HG03575 (cell line): ENCODE results near the gene ATOX1.

Experiments used
- ATAC-seq: cut with Tn5 transposase; IDR thresholded peaks from one replicate; pipeline ENCODE4 v1.9.1; 2021; ENCODE audit not compliant: unreplicated experiment, insufficient number of reproducible peaks, low FRiP score; ENCODE audit errors: extremely low read depth

ATOX1 gene

DNA sequence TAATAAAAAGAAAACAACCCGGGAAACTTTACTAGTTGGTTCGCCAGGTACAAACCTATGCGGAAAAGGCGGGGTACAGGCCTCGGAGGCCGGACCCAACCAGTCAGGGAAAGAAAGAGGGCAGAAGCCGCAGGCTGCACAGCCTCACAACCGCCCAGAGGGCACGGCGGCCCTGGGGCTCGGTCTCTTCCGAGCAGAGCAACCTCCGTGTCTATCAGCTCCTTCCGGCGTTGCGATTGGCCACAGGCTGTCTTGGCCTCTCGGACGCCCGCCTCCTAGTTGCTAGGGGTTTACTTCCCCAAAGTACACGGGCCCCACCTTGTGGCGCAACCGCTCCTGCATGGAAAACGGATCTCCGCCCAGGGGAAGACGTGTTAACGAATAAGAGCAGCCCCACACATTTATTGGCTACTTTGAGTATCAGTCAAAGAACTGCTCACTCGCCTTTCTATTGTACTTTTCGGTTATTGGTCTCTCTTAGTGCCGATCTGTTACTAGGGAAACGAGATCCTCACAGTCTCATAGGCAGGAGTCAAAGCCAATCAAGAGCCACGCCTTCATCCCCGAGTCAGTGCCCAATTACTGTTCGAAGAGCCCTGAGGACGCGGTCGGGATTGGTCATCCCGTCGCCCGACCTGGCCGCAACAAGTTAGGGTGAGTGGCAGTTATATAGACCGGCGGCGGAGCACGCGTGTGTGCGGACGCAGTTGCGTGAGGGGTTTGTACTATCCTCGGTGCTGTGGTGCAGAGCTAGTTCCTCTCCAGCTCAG, 13.0 kb upstream of the ATOX1 start, which contains the start of gene G3BP1:
G3BP1 (plus strand) TSS at position 696 of the 770 bp plus-strand sequence. CDS start 14,667 bp downstream, outside the sequence.
- ATAC-seq: peak; percentile 92

DNA sequence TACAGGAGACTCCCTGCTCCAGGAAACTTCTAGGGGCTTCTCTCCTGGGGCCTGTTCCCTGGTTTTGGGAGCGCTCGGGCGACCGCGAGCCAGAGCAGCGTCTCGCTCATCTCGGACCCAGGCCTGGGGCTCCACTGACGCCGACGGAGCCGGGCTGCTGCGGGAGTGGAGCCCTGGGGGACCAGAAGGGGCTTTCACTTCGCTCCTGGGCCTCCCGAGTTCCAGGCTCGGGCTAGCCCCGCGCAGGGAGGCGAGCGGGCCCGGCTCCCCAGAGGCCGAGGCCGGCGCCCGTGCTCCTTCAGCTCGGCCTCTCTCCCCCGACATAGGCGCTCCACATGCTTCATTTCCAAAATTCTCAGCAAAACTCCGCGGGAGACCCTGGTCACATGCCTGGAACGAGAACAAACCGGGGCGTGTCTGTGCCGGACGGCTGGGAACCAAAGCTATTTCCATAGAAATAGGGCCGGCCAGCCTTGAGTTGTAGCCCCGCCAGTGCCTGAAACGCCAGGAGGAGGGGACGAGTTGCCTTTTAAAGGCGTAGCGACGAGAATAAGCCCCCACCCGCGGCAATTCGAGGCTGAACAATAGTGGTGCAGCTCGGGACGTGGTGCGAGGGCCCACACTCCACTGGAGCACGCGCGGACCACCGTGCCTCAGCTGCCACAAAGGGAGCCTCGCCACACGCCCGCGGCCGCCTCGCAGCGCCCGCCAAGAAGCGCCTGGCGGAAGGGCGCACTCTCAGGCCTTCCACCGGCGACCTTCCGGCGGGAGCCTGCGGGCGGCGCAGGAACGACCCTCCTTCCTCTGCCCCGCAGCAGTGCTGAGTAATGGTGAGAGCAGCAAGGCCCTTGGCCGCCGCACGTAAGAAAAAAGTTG, 12.2 kb upstream of the ATOX1 start:
- ATAC-seq: peak; percentile 4

DNA sequence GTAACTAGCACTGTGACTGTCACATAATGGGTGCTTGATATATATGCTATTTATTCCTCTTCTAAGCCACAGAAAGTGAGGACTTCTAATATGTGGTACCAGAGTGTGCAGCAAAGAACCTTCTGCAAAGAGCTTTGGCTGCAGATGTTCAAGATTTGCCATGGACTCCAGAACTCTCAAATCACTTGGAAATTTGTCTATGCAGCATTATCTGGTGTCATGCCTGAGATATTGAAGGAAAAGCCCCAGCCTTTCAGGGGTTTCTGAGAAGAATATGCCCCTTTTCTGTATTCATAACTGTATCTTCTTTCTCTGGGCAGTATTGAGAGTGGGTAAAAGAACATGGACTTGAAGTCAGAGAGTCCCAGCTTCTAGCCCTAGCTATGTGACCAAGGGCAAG, 8.5 kb upstream of the ATOX1 start:
- no peak for ATAC-seq

DNA sequence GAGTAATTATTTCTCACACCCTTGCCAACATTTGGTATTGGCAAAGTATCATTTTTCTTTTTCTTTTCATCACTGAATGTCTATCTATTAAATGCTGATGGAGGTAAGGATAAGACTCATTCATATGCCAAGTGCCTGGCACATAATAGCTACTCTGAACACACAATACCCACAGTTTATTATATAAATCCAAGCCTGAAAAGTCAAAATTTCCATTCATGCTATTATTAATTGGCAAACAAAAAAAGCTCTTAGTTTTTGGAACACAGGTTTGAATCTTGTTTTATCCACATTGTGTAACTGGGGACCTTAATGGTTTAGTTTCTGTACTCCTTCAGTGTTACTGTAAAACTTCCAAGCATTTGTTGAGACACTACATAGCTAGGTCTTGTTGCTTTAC, 6.4 kb upstream of the ATOX1 start:
- ATAC-seq: no peak

DNA sequence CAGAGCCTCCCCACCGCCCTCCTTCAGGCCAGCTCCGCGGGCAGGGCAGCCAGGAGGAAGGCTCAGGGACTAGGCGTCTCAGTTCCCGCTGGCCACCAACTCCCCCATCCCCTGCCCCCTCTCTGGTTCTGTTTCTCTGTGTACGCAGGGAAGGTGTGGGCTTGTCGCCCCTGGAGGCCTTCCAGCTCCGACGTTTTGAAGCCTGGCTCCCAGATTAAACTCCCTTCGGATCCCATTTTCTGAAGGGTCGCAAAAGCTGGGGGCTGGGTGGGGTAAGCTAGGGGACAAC, 346 bp downstream of the ATOX1 start:
- ATAC-seq: no peak

DNA sequence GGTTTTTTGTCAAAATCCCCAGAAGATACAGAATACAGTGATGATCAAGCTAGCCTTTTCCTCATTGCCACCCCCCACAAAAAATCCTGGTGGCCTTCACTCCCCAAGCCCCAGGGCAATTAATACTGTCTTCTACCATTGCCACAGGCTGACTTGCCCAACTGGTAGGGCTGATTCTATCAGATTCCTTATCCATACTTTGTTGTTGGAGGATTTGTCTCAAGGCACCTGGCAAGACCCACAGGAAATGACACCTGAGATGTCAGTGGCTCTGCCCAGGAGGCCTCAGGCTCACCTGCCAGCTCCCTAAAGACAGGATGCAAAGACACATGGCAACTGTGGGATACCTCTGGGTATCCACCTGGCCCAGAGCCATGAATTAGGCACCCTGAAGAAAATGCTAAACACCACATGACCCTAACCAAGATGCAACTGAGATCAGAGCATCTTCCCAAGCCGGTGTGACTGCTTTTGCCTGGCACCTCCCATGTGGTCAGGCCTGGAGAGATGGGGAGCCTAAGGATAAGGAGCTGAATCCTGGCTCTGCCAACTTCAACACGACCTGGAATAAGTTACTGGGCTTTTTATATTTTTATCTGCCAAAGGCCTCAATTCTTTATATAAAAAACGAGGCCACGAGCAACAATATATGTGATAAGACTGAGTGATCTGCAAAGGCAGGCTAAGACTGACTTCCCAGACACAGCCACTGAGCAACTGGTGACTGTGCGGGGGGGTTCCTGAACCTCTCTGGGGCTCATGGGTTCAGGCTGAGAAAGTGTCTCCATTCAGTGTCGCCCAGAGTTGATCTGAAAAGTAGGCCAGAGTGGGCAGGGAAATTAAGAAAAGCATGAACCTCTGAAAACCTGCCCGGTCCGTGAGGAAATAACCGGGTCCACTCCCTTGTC, 944 bp downstream of the ATOX1 start:
- no peak for ATAC-seq

DNA sequence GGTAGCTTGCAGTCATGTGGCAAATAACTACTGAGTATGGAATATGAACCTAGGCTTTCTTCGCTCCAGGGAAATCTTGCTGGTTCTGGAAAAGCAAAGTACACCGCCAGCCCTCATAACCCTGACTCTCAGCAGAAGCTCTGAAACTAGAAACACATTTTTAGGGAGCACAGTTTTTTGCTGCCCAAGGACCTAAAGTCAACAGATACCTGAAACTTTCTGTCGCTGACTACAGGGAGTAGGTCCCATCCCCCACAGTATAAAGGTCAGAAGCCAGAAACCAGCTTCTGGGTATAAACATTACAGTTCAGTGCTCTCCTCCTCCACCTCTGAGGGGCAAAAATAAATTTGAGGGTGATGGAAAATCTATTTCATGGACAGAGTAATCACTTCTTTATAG, 3.0 kb downstream of the ATOX1 start:
- no peak for ATAC-seq

DNA sequence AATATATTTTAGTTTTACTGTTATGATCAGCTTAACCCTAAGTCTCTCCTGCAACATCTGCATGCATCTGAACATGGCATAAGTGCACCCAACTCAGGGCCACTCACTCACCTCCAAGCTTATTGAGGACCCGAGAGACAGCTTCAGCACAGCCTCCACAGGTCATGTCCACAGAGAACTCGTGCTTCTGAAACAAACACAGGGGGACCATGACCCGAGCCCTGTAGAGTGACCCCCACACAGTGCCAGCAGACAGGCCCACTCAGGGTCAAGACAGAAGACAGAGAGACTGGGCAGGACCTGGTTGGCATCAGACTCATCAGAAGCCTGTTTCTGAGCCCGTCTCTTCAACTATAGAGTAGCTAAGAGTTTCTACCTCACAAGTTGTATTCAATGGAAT, 6.8 kb downstream of the ATOX1 start:
- no peak for ATAC-seq

DNA sequence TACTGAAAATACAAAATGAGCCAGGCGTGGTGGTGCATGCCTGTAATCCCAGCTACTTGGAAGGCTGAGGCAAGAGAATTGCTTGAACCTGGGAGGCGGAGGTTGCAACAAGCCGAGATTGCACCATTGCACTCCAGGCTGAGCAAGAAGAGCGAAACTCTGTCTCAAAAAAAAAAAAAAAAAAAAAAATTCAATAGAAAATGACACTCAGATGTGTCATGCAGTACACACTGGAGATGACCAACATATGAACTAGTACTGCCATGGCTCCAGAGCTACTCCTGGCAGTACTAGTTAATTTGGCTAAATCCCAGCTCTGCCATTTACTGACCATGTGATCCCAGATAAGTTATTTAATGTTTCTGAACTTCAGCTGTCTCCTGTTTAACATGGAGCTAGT, 7.3 kb downstream of the ATOX1 start:
- no peak for ATAC-seq

DNA sequence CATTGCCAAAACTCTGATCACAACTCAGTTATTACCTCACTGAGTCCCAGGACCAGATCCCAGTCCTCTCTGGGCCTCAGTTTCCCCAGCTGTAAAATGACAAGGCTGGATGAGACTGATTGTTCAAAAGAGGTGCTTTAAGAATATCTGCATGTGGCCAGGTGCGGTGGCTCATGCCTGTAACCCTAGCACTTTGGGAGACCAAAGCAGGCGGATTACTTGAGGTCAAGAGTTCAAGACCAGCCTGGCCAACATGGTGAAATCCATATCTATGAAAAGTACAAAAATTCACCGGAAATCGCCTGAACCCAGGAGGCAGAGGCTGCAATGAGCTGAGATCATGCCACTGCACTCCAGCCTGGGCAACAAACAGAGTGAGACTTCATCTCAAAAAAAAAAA, 8.3 kb downstream of the ATOX1 start:
- no peak for ATAC-seq

DNA sequence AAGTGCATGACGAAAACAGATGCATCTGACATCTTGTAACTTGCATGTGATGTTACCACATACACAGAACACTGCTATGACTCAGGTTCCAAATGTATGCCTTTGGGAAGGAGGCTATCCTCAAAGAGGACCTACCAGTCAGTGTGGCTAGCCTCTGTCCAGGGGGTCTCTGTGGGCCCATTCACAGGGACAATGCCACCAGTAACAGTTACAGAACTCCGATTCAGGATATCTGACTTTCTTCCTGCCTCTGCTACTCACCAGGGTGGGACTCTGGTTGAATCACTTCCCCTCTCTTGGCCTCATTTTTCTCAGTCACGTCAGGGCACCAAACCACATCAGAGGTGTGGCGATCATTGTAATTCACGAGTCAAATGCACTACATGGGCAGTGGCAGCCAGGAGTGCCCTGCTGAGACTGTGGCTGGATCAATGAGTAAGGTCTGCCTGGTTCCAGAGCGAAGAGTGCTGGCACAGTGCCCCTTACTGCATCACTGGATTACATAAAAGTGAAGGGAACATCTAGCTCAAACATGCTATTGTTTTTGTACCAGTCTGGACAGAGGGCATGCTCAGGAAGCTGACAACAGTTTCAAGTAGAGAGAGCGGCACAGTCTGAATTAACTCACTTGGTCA, 13.2 kb downstream of the ATOX1 start:
- no peak for ATAC-seq

DNA sequence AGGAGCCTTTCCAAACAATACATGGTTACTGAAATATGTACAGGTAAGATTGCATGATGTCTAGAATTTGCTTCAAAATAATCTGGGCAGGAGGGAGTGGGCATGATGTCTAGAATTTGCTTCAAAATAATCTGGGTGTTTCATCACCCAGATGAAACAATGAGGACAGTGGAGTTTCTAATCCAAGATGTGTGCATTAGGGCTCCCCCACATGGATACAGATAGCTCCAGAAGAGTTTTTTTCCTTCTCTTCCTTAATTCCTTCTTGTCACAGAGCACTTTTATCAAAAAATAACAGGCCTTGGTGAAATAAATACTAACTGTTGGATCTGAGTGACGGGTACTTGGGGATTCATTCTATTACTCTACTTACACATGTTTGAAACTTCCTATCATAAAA, 14.9 kb downstream of the ATOX1 start:
- no peak for ATAC-seq

DNA sequence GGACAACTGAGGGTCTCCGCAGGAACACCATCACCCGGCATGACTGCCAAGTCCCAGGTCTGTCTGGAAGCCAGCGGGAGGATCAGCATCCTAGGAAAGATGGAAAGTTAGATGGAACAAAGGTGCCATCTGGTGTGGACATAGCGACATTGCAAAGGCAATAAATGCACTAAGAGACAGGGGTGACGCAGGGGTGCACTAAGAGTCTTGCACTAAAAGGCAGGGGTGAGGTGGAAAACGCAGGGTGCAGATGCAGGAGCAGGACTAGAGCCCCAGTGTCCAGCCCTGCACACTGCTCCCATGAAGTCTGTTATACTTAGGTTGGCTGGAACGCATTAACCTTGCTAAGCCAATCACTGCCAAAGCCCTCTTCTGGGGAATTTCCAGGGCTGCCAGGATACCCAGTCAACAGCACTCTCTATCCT, 15.5 kb downstream of the ATOX1 start:
- ATAC-seq: no peak

DNA sequence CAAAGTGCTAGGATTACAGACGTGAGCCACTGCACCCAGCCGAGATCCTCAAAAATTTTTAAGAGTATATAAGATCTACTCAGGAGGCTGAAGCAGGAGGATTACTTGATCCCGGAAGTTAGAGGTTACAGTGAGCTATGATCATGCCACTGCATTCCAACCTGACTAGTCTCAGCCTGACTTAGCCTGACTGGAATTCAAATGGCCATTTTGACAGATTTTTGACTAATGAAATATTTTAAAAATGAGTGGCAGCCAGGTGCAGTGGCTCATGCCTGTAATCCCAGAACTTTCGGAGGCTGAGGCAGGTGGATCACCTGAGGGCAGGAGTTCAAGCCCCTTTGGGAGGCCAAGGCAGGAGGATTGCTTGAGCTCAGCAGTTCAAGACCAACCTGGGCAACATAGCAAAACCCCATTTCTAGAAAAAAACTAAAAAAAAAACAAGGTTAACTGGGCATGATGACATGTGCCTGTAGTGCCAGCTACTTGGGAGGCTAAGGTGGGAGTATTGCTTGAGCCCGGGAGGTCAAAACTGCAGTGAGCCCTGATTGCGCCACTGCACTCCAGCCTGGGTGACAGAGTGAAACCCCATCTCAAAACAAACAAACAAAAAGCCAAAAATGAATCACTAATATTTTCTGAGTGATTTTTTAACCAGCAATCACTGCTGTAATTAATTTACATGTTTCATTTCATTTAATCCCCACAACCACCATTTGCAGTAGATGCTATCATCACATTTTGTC, 16.6 kb downstream of the ATOX1 start:
- ATAC-seq: no peak

DNA sequence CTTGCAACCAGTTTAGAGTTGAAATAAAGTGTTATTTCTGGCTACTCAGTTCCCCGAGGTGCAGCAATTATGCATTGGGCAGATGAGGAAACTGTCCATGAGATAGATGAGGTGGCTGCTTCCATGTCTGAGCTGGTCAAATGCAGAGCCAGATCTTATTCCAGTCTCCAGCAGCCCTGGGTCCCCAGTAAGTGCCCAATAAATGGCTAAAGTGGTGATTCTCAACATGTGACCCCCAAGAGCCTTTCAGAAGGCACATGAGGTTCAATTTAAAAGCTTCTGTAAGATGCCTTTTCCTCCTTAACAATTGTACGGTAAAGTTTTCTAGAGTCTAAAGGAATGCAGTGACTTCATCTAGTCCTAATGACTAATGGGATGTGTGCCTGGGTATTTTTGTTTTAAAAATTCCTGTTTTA, 17.5 kb downstream of the ATOX1 start:
- ATAC-seq: no peak

DNA sequence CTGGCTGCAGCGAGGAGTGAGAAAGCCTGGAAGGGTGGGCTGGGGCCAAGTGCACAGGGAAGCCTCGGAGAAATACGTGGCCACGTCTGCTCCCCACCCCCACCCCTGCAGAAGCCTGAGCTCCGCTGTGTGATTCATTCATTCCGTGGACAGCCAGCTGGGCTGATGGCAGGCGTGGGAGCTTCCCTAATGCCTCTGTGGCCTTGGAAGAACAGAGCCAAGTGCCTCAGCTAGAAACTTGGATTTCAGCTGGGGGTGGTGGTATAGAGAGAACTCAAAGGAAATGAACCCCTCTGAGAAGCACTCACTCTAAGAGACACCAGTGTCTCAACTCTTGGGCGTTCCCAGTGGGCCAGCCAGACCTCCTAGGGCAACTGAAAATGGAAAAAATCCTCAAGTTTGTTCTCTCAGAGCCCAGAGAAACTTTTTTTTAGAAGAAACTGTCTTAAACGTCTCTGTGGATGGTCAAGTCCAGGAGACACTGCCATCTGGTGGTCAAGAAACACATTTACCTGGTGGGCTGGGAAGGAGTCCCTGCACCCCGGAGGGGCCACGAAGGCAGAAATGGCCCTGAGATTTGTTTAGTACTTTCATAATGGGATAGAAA, 18.0 kb downstream of the ATOX1 start:
- ATAC-seq: no peak

DNA sequence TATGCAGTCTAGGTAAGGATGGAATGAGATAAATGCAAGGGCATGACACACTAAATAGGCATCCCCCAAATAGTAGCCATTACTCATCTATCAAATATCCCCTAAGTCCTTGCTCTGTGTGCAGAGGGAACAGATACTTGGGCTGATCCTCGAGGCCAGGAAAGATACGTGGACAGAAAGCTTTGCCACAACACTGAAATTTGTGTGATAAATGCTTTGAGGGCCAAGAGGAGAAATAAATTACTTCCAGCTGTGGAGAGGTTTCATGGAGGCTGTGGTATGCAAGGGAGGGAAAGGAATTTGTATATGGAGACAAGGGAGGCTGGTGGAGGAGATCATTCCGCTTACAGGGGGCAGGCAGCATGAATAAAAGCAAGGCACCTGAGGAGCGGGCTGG, 18.5 kb downstream of the ATOX1 start:
- ATAC-seq: no peak

DNA sequence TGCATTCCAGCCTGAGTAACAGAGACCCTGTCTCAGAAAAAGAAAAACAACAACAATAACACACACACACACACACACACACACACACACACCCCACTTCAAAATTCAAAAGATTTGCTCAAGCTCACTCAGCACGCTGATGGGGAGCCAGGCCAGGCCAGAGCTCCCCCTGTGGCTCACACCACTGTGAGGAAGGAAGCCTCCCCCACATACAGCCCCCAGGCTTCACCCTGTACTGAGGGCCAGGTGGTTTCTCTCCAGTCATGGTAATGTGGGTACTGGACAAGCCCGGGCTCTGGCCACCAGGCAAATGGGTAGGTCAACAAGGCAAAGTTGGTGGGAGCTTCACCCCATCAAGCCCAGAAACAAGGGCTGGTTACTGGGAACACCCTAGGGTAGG, 19.0 kb downstream of the ATOX1 start:
- no peak for ATAC-seq
